ACC112 (cell line): ENCODE measurements around the gene UBE2E2.

ENCODE experiments used
- H2AFZ ChIP-seq: fragments of 200-600 bp; sonication (generic); one replicate; pipeline ENCODE4 v1.6.0; 2017; ENCODE audit warnings: antibody characterized with exemption, low read length; ENCODE audit not compliant: unreplicated experiment
- H3K27ac ChIP-seq: fragments of 200-600 bp; sonication (generic); 2 replicates; pipeline ENCODE4 v1.5.1; 2014; ENCODE audit warnings: low read depth, mild to moderate bottlenecking, antibody characterized with exemption, low read length, moderate library complexity
- H3K27me3 ChIP-seq: fragments of 200-600 bp; sonication (generic); 2 replicates; pipeline ENCODE4 v1.6.1; 2014; ENCODE audit warnings: mild to moderate bottlenecking, antibody characterized with exemption, low read length, moderate library complexity, mixed read lengths; ENCODE audit not compliant: insufficient read depth
- H3K36me3 ChIP-seq: fragments of 200-600 bp; sonication (generic); 2 replicates; pipeline ENCODE4 v1.6.1; 2016; ENCODE audit warnings: mild to moderate bottlenecking, antibody characterized with exemption, low read length, moderate library complexity, mixed read lengths; ENCODE audit not compliant: insufficient read depth
- H3K4me1 ChIP-seq: fragments of 200-600 bp; sonication (generic); one replicate; pipeline ENCODE4 v1.6.1; 2016; ENCODE audit warnings: low read length, mixed read lengths; ENCODE audit not compliant: insufficient read depth, unreplicated experiment, control insufficient read depth
- H3K4me3 ChIP-seq: fragments of 200-600 bp; sonication (generic); 2 replicates; pipeline ENCODE4 v1.5.1; 2014; ENCODE audit warnings: mild to moderate bottlenecking, low read depth, low read length
- H3K79me2 ChIP-seq: fragments of 200-600 bp; sonication (generic); one replicate; pipeline ENCODE4 v1.6.0; 2016; ENCODE audit warnings: low read length; ENCODE audit not compliant: control insufficient read depth, unreplicated experiment, insufficient read depth

Gene UBE2E2

GRCh38 chr3:23583980-23584740 lies 381.0 kb downstream of the UBE2E2 start:
- H3K4me1 ChIP-seq = peaks cover 5% of the 10 kb centered on the region
- H2AFZ ChIP-seq = no peak overlapping the region
- no peak overlapping the region for H3K27ac ChIP-seq
- H3K27me3 ChIP-seq = no peaks in the 10 kb centered on the region
- H3K36me3 ChIP-seq = no peaks in the 10 kb centered on the region
- no peak overlapping the region for H3K4me3 ChIP-seq
- H3K79me2 ChIP-seq = no peaks in the 10 kb centered on the region

- no peak overlapping the region for H3K4me3 ChIP-seq
- no peaks in the 10 kb centered on the region for H3K27me3 ChIP-seq
- H3K36me3 ChIP-seq = no peaks in the 10 kb centered on the region
- no peak overlapping the region for H2AFZ ChIP-seq
- H3K4me1 ChIP-seq = no peaks in the 10 kb centered on the region
- no peaks in the 10 kb centered on the region for H3K79me2 ChIP-seq
- H3K27ac ChIP-seq = no peak overlapping the region
Observed at GRCh38 chr3:23587513-23587912, 384.4 kb downstream of the UBE2E2 start.

GRCh38 chr3:23588547-23588946 lies 385.4 kb downstream of the UBE2E2 start:
- H3K27ac ChIP-seq = no peak overlapping the region
- no peak overlapping the region for H3K4me3 ChIP-seq
- no peaks in the 10 kb centered on the region for H3K36me3 ChIP-seq
- no peaks in the 10 kb centered on the region for H3K79me2 ChIP-seq
- H3K4me1 ChIP-seq = no peaks in the 10 kb centered on the region
- no peak overlapping the region for H2AFZ ChIP-seq
- H3K27me3 ChIP-seq = no peaks in the 10 kb centered on the region

DNA sequence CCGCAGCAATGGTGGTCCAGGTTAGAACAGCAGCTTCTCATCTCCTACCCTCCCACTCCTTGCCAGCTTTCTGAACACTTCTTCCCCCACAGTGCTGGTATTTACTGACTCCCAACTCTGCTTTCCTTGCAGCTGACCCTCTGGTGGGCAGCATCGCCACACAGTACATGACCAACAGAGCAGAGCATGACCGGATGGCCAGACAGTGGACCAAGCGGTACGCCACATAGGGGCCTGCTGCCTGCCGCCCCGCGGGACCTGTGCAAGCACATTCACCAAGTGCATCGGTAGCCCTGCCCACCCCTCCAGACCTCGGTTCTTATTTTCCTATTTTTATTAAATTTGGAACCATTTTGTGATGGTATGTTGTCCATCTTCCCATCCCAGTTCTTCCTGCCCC lies 386.5 kb downstream of the UBE2E2 start:
- Histone ChIP-seq H3K4me3 (no peak overlapping the region), H3K27ac (no peak overlapping the region)

DNA sequence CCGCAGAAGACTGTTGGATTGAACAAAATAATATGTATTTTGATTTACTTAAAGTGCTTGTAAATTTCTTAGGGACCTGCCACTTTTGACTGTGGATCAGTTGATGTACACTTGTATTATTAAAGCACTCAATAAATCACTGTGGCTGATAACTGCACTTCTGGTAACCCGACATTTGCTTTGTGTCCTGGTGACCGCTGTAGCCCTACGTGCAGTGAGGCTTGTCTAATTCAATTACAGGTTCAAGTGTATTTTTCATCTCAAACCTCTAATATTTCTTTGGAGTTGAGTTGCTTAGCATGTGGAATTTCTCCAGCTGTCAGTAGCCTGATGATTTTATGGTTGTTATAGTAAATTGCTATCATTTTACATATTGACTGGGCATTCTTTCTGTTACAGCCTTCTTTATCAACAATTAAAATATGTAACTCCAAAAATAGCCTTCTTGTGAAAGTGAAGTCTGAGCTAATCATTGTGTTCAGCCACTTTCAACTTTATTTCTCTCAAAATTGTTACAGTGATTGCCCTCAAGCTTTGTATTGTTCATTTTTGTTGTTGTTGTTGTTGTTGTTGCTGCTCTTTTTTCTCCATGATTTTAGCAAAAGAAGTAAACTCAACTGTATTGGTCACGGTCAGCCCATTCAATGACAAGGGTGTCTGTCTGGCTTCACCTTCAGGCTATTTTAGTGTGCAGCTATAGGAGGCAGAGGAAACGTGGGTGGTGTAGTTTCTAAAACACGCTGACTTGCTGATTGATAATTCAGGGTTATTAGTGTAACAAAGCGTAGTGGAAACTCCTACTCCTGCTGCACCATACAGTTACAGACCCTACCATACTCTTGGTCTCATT lies 387.5 kb downstream of the UBE2E2 start:
- H3K27me3 ChIP-seq = no peaks in the 10 kb centered on the region
- no peak overlapping the region for H2AFZ ChIP-seq
- H3K36me3 ChIP-seq = no peaks in the 10 kb centered on the region
- peaks cover 11% of the 10 kb centered on the region for H3K4me1 ChIP-seq
- H3K79me2 ChIP-seq = no peaks in the 10 kb centered on the region
- H3K27ac ChIP-seq = no peak overlapping the region
- H3K4me3 ChIP-seq = no peak overlapping the region

More for the DNA sequence above, 386.5 kb downstream of the UBE2E2 start:
- no peaks in the 10 kb centered on the region for H3K27me3 ChIP-seq
- peaks cover 2% of the 10 kb centered on the region for H3K4me1 ChIP-seq
- H3K79me2 ChIP-seq = no peaks in the 10 kb centered on the region
- H2AFZ ChIP-seq = no peak overlapping the region
- no peaks in the 10 kb centered on the region for H3K36me3 ChIP-seq

DNA sequence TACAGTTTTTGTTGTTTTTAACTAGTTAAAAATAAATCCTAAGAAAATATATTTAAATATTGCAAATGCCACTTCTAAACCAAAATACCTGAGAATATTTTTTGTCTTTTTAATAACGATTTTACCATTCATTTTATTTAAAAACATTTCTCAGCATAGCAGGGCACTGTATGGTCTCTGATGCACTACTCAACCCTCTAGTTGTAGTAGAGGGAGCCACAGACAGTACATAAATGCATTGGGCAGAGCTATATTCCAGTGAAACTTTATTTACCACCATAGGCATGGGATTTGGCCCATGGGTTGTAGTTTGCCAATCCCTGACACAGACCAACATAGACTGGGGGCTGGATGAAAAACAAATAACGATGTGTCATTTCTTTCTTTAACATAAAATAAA lies 388.2 kb downstream of the UBE2E2 start:
- Histone ChIP-seq H3K4me3 (no peak overlapping the region), H3K27me3 (no peaks in the 10 kb centered on the region), H3K27ac (no peak overlapping the region), H2AFZ (no peak overlapping the region), H3K79me2 (no peaks in the 10 kb centered on the region), H3K4me1 (peaks cover 11% of the 10 kb centered on the region), H3K36me3 (peaks cover 4% of the 10 kb centered on the region; the same call in 1 of the 2 replicates)

GRCh38 chr3:23592961-23593931 lies 390.1 kb downstream of the UBE2E2 start:
- H3K27ac ChIP-seq = no peak overlapping the region
- peaks cover 11% of the 10 kb centered on the region for H3K4me1 ChIP-seq
- no peak overlapping the region for H3K4me3 ChIP-seq
- H2AFZ ChIP-seq = no peak overlapping the region
- no peaks in the 10 kb centered on the region for H3K27me3 ChIP-seq
- peaks cover 9% of the 10 kb centered on the region; the same call in 1 of the 2 replicates for H3K36me3 ChIP-seq
- no peaks in the 10 kb centered on the region for H3K79me2 ChIP-seq

DNA sequence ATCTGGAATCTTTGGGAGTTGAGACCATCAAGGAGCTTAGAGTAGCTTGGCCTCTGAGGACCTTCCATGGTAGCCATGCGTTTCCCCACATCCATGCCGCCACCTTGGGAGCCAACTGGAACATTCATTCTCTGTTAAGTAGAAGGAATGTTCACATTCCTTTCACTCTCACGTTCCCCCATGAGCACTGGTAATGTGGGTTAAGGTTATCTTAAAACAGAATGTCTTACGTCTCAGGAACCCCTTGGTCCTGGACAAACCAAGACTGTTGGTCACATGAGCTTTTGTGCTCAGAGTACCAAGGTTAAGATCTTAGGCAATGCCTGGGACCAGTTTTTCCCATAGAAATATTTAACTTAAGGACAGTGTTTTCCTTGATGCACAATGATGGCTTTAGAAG lies 390.9 kb downstream of the UBE2E2 start:
- Histone ChIP-seq H3K4me1 (peaks cover 12% of the 10 kb centered on the region), H3K27ac (no peak overlapping the region)

GRCh38 chr3:23594894-23595670 lies 392.0 kb downstream of the UBE2E2 start:
- Histone ChIP-seq H3K27me3 (no peaks in the 10 kb centered on the region), H3K4me1 (peaks cover 22% of the 10 kb centered on the region), H3K79me2 (no peaks in the 10 kb centered on the region), H3K36me3 (peaks cover 9% of the 10 kb centered on the region; the same call in 1 of the 2 replicates), H3K4me3 (no peak overlapping the region), H2AFZ (no peak overlapping the region), H3K27ac (peak overlapping the region; percentile 37; the same call in 1 of the 2 replicates)

More for the DNA sequence above, 390.9 kb downstream of the UBE2E2 start:
- H3K27me3 ChIP-seq = no peaks in the 10 kb centered on the region
- H3K4me3 ChIP-seq = no peak overlapping the region
- no peak overlapping the region for H2AFZ ChIP-seq
- no peaks in the 10 kb centered on the region for H3K79me2 ChIP-seq
- H3K36me3 ChIP-seq = peaks cover 9% of the 10 kb centered on the region; the same call in 1 of the 2 replicates
